Endothelial cell of coronary artery (primary cell): Measurements from ENCODE around the gene PRR15L. TPM values are rescaled to one million over a fixed set of nuclear protein-coding genes. Genes with fewer than 3 reads are reported as not detected.

Experiments used
- total RNA-seq: library from RNA; depleted of rRNA; stranded (reverse); fragments of >200 nt; gene quantifications from 2 replicates; pipeline ENCODE4 v1.2.3, GENCODE V29; 2014

The PRR15L gene
- total RNA-seq = not detected in 2 replicates

DNA sequence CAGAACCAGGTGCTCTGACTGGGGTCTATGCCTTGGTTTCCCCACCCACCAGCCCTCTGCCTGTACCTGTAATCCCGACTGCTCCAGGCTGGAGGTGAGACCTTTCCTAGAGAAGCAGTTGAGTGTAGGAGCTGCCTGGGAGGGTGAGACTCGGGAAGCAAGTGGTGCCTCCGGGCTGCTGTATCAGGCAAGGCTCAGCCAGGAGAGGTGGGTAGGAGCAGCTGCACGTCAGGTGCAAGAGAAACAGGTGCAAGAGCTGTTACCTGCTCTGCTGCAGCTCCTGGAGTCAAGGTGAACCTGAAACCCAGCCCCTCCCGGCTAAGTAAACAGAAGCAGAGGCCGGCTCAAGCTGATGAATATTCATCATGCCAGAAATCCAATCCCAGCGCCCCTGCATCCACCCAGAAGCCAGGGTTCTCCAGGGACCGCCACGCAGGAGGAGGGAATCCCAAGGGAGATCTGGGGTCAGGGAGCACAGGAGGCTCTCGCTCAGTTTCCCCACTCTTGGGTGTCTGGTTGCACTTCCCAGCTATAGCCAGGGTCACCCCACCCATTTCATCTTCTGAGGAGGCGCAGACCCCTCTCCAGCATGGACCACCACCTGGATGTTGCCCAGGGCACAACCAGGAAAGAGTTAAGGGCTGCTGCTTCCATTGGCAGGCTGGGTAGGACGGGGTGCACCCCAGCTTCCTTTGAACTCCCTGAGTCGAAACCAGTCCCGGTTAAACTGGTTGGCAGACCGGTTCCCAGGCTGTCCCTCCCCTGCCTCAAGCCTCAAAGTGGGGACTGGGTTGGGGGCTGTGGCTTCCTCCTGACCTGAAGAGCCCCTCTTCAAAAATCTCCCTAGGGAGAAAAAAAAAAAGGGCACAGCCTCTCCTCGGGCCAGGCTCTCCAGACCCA is at the start of gene PRR15L:
Gene PRR15L (minus strand): TSS at position 293 of the 900 bp plus-strand sequence. CDS start 4,649 bp downstream, outside the sequence.

GRCh38 chr17:47970725-47971499 is 13.2 kb upstream of the PRR15L start, which contains the start of gene CDK5RAP3:
CDK5RAP3 (plus strand) TSS chr17:47971113; CDS start chr17:47971147, 34 bp downstream.

DNA sequence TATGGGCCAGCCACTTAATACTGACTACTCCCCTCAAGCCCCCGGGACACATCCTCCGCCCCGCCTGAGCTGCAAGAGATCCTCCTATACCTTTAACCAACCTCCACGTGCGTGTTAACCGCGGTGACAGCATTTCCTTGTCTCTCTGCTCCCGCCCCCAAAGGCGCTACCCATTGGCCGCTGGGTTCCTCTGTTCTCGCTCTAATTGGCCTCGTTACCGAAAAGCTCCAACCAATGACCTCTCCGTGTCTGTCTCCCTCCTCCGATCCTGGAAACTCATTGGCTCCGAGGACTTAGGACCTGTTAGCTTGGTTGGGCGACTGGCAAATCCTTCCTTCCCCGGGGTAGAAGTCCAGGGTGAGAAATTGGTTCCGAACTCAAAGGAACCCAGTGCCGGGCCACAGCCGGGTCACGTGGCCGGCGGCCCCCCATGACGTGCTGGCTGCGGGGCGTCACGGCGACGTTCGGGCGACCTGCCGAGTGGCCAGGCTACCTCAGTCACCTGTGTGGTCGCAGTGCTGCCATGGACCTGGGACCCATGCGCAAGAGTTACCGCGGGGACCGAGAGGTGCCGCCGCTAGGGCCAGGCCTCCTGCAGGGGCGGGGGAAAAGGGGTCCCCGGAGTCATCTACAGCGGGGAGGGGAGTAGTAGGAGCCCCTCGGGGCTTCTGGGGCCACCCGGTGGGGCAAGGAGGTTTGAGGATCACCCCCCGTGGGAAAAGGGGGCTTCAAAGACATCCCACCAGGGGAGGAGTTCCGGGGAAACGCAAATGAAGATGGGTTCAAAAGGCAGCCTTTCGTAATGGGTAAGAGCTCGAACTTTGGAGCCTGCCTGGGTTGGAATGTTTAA is 16.2 kb downstream of the PRR15L start, which contains the start of gene PNPO:
Gene PNPO (plus strand): TSS at position 326 of the 850 bp plus-strand sequence. CDS start 105 bp downstream, at position 431.

Other genes with a start within 250 kb of the PRR15L start
- gene TBX21, start 224.6 kb downstream of the PRR15L start, total RNA-seq = not detected in 2 replicates
- gene OSBPL7, start 136.1 kb downstream of the PRR15L start, total RNA-seq = 9.1 and 11.9 TPM in 2 replicates
- gene MRPL10, start 126.3 kb downstream of the PRR15L start, total RNA-seq = 16.8 and 18.6 TPM in 2 replicates
- 0.09 TPM in 1 of 2 replicates, not detected in the other for gene LRRC46, start 126.2 kb downstream of the PRR15L start, total RNA-seq
- 20.7 and 27.9 TPM in 2 replicates for gene SCRN2, start 116.6 kb downstream of the PRR15L start, total RNA-seq
- 0.45 and 0.66 TPM in 2 replicates for gene SP6, start 106.7 kb downstream of the PRR15L start, total RNA-seq
- 0.90 and 1.6 TPM in 2 replicates for gene SP2, start 61.6 kb downstream of the PRR15L start, total RNA-seq
- 17.7 and 24.7 TPM in 2 replicates for gene PNPO, start 16.3 kb downstream of the PRR15L start, total RNA-seq
- gene CDK5RAP3, start 13.2 kb upstream of the PRR15L start, total RNA-seq = 58.7 and 68.2 TPM in 2 replicates
- 5.3 and 10.5 TPM in 2 replicates for gene COPZ2, start 79.9 kb upstream of the PRR15L start, total RNA-seq
- gene NFE2L1, start 90.5 kb upstream of the PRR15L start, total RNA-seq = 98.9 and 104 TPM in 2 replicates
- 50.6 and 56.1 TPM in 2 replicates for gene CBX1, start 143.6 kb upstream of the PRR15L start, total RNA-seq
- 13.8 and 15.8 TPM in 2 replicates for gene SNX11, start 149.9 kb upstream of the PRR15L start, total RNA-seq